Motor neuron (in vitro differentiated cells): ENCODE data around the gene ADCY6. TPM values are rescaled to one million over a fixed set of nuclear protein-coding genes. Genes with fewer than 3 reads are reported as not detected.

Source experiments
- ATAC-seq, 8 experiments: fragments of 200-7000 bp; cut with Tn5 transposase; replicated peaks in 6 of 8; 2 replicates each; pipeline ENCODE4 v1.8.0; 2021; ENCODE audit warnings: mild to moderate bottlenecking in 8 of 8, moderate library complexity in 8 of 8
- H3K27ac ChIP-seq, 2 donors: fragments of 250-450 bp; sonication (Bioruptor Pico); 2 replicates each; pipeline ENCODE4 v1.9.0; 2021; ENCODE audit warnings: antibody characterized with exemption in 2 of 2, mild to moderate bottlenecking in 2 of 2, moderate library complexity in 1 of 2
- H3K4me1 ChIP-seq, 2 donors: fragments of 250-450 bp; sonication (Bioruptor Pico); replicated peaks in 1 of 2; 2 replicates each; pipeline ENCODE4 v1.6.1; 2021; ENCODE audit warnings: antibody characterized with exemption in 2 of 2, mild to moderate bottlenecking in 2 of 2, moderate library complexity in 1 of 2
- H3K4me3 ChIP-seq, 5 donors: fragments of 250-450 bp; sonication (Bioruptor Pico); 2 replicates each; pipeline ENCODE4 v1.9.0; 2021; ENCODE audit warnings: antibody characterized with exemption in 5 of 5, mild to moderate bottlenecking in 5 of 5, moderate library complexity in 4 of 5
- WGBS, 10 experiments: fragments of 450-650 bp; shearing (Covaris generic); methylation state at CpG; one replicate each; pipeline ENCODE4 v1.0.0; 2022; 5-methylcytosine and 5-hydroxymethylcytosine counted together
- in situ Hi-C, 9 experiments: fragments of 400-800 bp; cut with MboI; loops; one replicate each; pipeline ENCODE4 v1.15.0; 2021; ENCODE audit warnings: low sequenced_read_pairs in 9 of 9, low pct_unique_long_range_greater_than_20kb in 2 of 9; ENCODE audit not compliant: unreplicated experiment in 9 of 9
- total RNA-seq, 8 experiments: library from RNA; unstranded; fragments of 300-600 nt; gene quantifications; 2 replicates each; pipeline versions ENCODE4 v1.2.3 to v1.2.4, GENCODE V29; 2022

ADCY6 gene
- total RNA-seq, 8 experiments from 2014 or later, result 12.4 to 43.6 (median 20.0) TPM

- no peak for ATAC-seq
- Histone ChIP-seq H3K4me1 (peaks cover 10 to 19% of the 10 kb centered on the region in 2 donors), H3K27ac (no peak overlapping the region), H3K4me3 (no peak overlapping the region)
- in situ Hi-C loops, result no loop called here
- WGBS, 10 experiments, result 60 to 100% (median 100%) methylated on average over 1 to 4 of the region's 5 CpGs; no CpG with 5 or more reads in 3 of the 10 experiments
Observed at GRCh38 chr12:48811437-48812090, 22.7 kb upstream of the ADCY6 start.

GRCh38 chr12:48810903-48811431, 22.1 kb upstream of the ADCY6 start:
- in situ Hi-C loops, result no loop called here
- Histone ChIP-seq H3K4me1 (peaks cover 4 to 13% of the 10 kb centered on the region in 2 donors), H3K27ac (no peak overlapping the region), H3K4me3 (no peak overlapping the region)
- ATAC-seq, result no peak
- WGBS, 10 experiments, result 0 to 58% (median 9%) methylated on average over 1 to 5 of the region's 5 CpGs; no CpG with 5 or more reads in 2 of the 10 experiments

GRCh38 chr12:48807981-48808380, 19.1 kb upstream of the ADCY6 start:
- Histone ChIP-seq H3K27ac (no peak overlapping the region), H3K4me1 (peaks cover 3 to 8% of the 10 kb centered on the region in 2 donors), H3K4me3 (no peak overlapping the region)
- 86 to 100% (median 92%) methylated on average over 1 to 3 of the region's 3 CpGs; no CpG with 5 or more reads in 3 of the 10 experiments for WGBS, 10 experiments
- ATAC-seq, result no peak
- in situ Hi-C loops, result no loop called here

- Histone ChIP-seq H3K4me1 (no peaks in the 10 kb centered on the region), H3K4me3 (no peak overlapping the region), H3K27ac (no peak overlapping the region)
- in situ Hi-C loops, result no loop called here
- WGBS, 10 experiments, result 10 to 100% (median 67%) methylated on average over 1 of the region's 1 CpG; no CpG with 5 or more reads in 3 of the 10 experiments
- no peak for ATAC-seq
Observed at GRCh38 chr12:48803675-48804074, 14.8 kb upstream of the ADCY6 start.

GRCh38 chr12:48800971-48801370, 12.1 kb upstream of the ADCY6 start:
- WGBS, 10 experiments, result 50 to 92% (median 75%) methylated on average over 1 to 8 of the region's 14 CpGs; no CpG with 5 or more reads in 4 of the 10 experiments
- ATAC-seq, result no peak
- H3K4me1 ChIP-seq, result no peaks in the 10 kb centered on the region
- no peak overlapping the region for H3K4me3 ChIP-seq
- H3K27ac ChIP-seq, result no peak overlapping the region
- in situ Hi-C loops, result no loop called here

GRCh38 chr12:48800457-48800856, 11.6 kb upstream of the ADCY6 start:
- H3K4me1 ChIP-seq, result peaks cover 0 to 2% of the 10 kb centered on the region in 2 donors
- 39 to 100% (median 90%) methylated on average over 2 to 8 of the region's 14 CpGs; no CpG with 5 or more reads in 3 of the 10 experiments for WGBS, 10 experiments
- no peak for ATAC-seq
- no peak overlapping the region for H3K27ac ChIP-seq
- no peak overlapping the region for H3K4me3 ChIP-seq
- in situ Hi-C loops, result no loop called here

- WGBS, 10 experiments, result 25 to 83% (median 71%) methylated on average over 1 to 3 of the region's 3 CpGs; no CpG with 5 or more reads in 6 of the 10 experiments
- H3K4me1 ChIP-seq, result peaks cover 0 to 2% of the 10 kb centered on the region in 2 donors
- no peak overlapping the region for H3K27ac ChIP-seq
- in situ Hi-C loops, result no loop called here
- no peak overlapping the region for H3K4me3 ChIP-seq
- no peak for ATAC-seq
Observed at GRCh38 chr12:48796976-48797375, 8.1 kb upstream of the ADCY6 start.

- Histone ChIP-seq H3K27ac (no peak overlapping the region), H3K4me1 (peaks cover 0 to 2% of the 10 kb centered on the region in 2 donors), H3K4me3 (no peak overlapping the region)
- WGBS, 10 experiments, result 0 to 60% (median 21%) methylated on average over 2 to 8 of the region's 12 CpGs; no CpG with 5 or more reads in 2 of the 10 experiments
- peak; percentile 72 to 98 (median 93) for ATAC-seq
- in situ Hi-C loops, result no loop called here
Observed at GRCh38 chr12:48795550-48796455, 6.9 kb upstream of the ADCY6 start.

- WGBS, 10 experiments, result 60 to 89% (median 75%) methylated on average over 2 to 3 of the region's 3 CpGs; no CpG with 5 or more reads in 2 of the 10 experiments
- H3K27ac ChIP-seq, result no peak overlapping the region
- in situ Hi-C loops, result no loop called here
- H3K4me3 ChIP-seq, result no peak overlapping the region
- peaks cover under 1 to 2% of the 10 kb centered on the region in 2 donors for H3K4me1 ChIP-seq
- ATAC-seq, result peak in 3 of 8 experiments; percentile 78 to 83 (median 81)
Observed at GRCh38 chr12:48794870-48795269, 6.0 kb upstream of the ADCY6 start.

- in situ Hi-C loops, result no loop called here
- WGBS, 10 experiments, result 33 to 100% (median 98%) methylated on average over 1 to 3 of the region's 3 CpGs; no CpG with 5 or more reads in 4 of the 10 experiments
- Histone ChIP-seq H3K4me3 (no peak overlapping the region), H3K27ac (no peak overlapping the region), H3K4me1 (peaks cover 3 to 7% of the 10 kb centered on the region in 2 donors)
- no peak for ATAC-seq
Observed at GRCh38 chr12:48793696-48794095, 4.8 kb upstream of the ADCY6 start.

GRCh38 chr12:48789858-48790326, 1.0 kb upstream of the ADCY6 start:
- WGBS, 10 experiments, result 20 to 59% (median 44%) methylated on average over 2 to 3 of the region's 4 CpGs; no CpG with 5 or more reads in 7 of the 10 experiments
- H3K4me3 ChIP-seq, result peak overlapping the region; percentile 52 to 95 (median 88)
- in situ Hi-C loops, result no loop called here
- H3K27ac ChIP-seq, result no peak overlapping the region
- no peak for ATAC-seq
- peaks cover 14 to 17% of the 10 kb centered on the region in 2 donors for H3K4me1 ChIP-seq

GRCh38 chr12:48788524-48788853, 400 bp downstream of the ADCY6 start:
- Histone ChIP-seq H3K27ac (peak overlapping the region in 1 of 2 donors; percentile 20), H3K4me3 (peak overlapping the region; percentile 52 to 95 (median 88)), H3K4me1 (peaks cover 14 to 17% of the 10 kb centered on the region in 2 donors)
- WGBS, 10 experiments, result no CpG with 5 or more reads among the region's 25 CpGs
- in situ Hi-C loops, result no loop called here
- peak; percentile 50 to 61 (median 56) for ATAC-seq
